ENCODE measurements around the gene CASZ1. TPM values are rescaled to one million over a fixed set of nuclear protein-coding genes. Genes with fewer than 3 reads are reported as not detected.

The CASZ1 gene
- total RNA-seq, 8 experiments from 2014 or later = 0.46 to 15.1 (median 6.4) TPM

GRCh38 chr1:10706376-10706913, 90.0 kb downstream of the CASZ1 start:
- 57 to 100% (median 80%) methylated on average over 1 to 8 of the region's 16 CpGs; no CpG with 5 or more reads in 5 of the 10 experiments for WGBS, 10 experiments
- H3K4me1 ChIP-seq (replicated peaks in 1 of 2) = peaks cover 45 to 77% of the 10 kb centered on the region in 2 donors

GRCh38 chr1:10705953-10706352, 90.5 kb downstream of the CASZ1 start:
- WGBS, 10 experiments = 30 to 100% (median 56%) methylated on average over 1 to 7 of the region's 13 CpGs; no CpG with 5 or more reads in 5 of the 10 experiments
- Histone ChIP-seq H3K4me3 (no peak overlapping the region), H3K4me1 (replicated peaks in 1 of 2) (peaks cover 48 to 82% of the 10 kb centered on the region in 2 donors), H3K27ac (no peak overlapping the region)
- ATAC-seq (replicated peaks in 6 of 8) = peak in 3 of 8 experiments; percentile 1 to 23 (median 16)
- in situ Hi-C loops (cut with MboI; ENCODE audit: low pct_unique_long_range_greater_than_20kb in 2 of 9, low sequenced_read_pairs in 9 of 9, unreplicated experiment in 9 of 9) = no loop called here

More at GRCh38 chr1:10706376-10706913, 90.0 kb downstream of the CASZ1 start:
- Histone ChIP-seq H3K27ac (no peak overlapping the region), H3K4me3 (no peak overlapping the region)
- no peak for ATAC-seq (replicated peaks in 6 of 8)
- in situ Hi-C loops (cut with MboI; ENCODE audit: low pct_unique_long_range_greater_than_20kb in 2 of 9, low sequenced_read_pairs in 9 of 9, unreplicated experiment in 9 of 9) = no loop called here

- Histone ChIP-seq H3K4me1 (replicated peaks in 1 of 2) (peaks cover 41 to 73% of the 10 kb centered on the region in 2 donors), H3K27ac (peak overlapping the region in 1 of 2 donors; percentile 51), H3K4me3 (no peak overlapping the region)
- in situ Hi-C loops (cut with MboI; ENCODE audit: low pct_unique_long_range_greater_than_20kb in 2 of 9, low sequenced_read_pairs in 9 of 9, unreplicated experiment in 9 of 9) = no loop called here
- ATAC-seq (replicated peaks in 6 of 8) = peak in 5 of 8 experiments; percentile 76 to 90 (median 86)
- 0 to 100% (median 7%) methylated on average over 1 to 23 of the region's 44 CpGs; no CpG with 5 or more reads in 5 of the 10 experiments for WGBS, 10 experiments
Observed at GRCh38 chr1:10704368-10704882, 92.0 kb downstream of the CASZ1 start.

- 64 to 85% (median 75%) methylated on average over 3 to 8 of the region's 8 CpGs; no CpG with 5 or more reads in 3 of the 10 experiments for WGBS, 10 experiments
- Histone ChIP-seq H3K4me3 (no peak overlapping the region), H3K4me1 (replicated peaks in 1 of 2) (peaks cover 36 to 67% of the 10 kb centered on the region in 2 donors), H3K27ac (peak overlapping the region in 1 of 2 donors; percentile 51)
- no peak for ATAC-seq (replicated peaks in 6 of 8)
- in situ Hi-C loops (cut with MboI; ENCODE audit: low pct_unique_long_range_greater_than_20kb in 2 of 9, low sequenced_read_pairs in 9 of 9, unreplicated experiment in 9 of 9) = no loop called here
Observed at GRCh38 chr1:10703702-10704101, 92.7 kb downstream of the CASZ1 start.

- ATAC-seq (replicated peaks in 6 of 8) = no peak
- Histone ChIP-seq H3K27ac (no peak overlapping the region), H3K4me3 (no peak overlapping the region), H3K4me1 (replicated peaks in 1 of 2) (peaks cover 36 to 52% of the 10 kb centered on the region in 2 donors)
- 40 to 94% (median 71%) methylated on average over 1 to 7 of the region's 14 CpGs; no CpG with 5 or more reads in 4 of the 10 experiments for WGBS, 10 experiments
- in situ Hi-C loops (cut with MboI; ENCODE audit: low pct_unique_long_range_greater_than_20kb in 2 of 9, low sequenced_read_pairs in 9 of 9, unreplicated experiment in 9 of 9) = no loop called here
Observed at GRCh38 chr1:10701145-10701544, 95.3 kb downstream of the CASZ1 start.

- in situ Hi-C loops (cut with MboI; ENCODE audit: low pct_unique_long_range_greater_than_20kb in 2 of 9, low sequenced_read_pairs in 9 of 9, unreplicated experiment in 9 of 9) = loop anchor here in 1 of 9 experiments (25.0 kb wide), 1 partner anchor 88 kb away; the partner anchor contains the start of gene CASZ1
- WGBS, 10 experiments = 67 to 100% (median 81%) methylated on average over 2 to 7 of the region's 7 CpGs; no CpG with 5 or more reads in 2 of the 10 experiments
- Histone ChIP-seq H3K27ac (no peak overlapping the region), H3K4me1 (replicated peaks in 1 of 2) (peaks cover 20 to 39% of the 10 kb centered on the region in 2 donors), H3K4me3 (no peak overlapping the region)
- ATAC-seq (replicated peaks in 6 of 8) = no peak
Observed at GRCh38 chr1:10699470-10699835, 97.0 kb downstream of the CASZ1 start.

- in situ Hi-C loops (cut with MboI; ENCODE audit: low pct_unique_long_range_greater_than_20kb in 2 of 9, low sequenced_read_pairs in 9 of 9, unreplicated experiment in 9 of 9) = loop anchor here in 1 of 9 experiments (25.0 kb wide), 1 partner anchor 88 kb away; the partner anchor contains the start of gene CASZ1
- no peak for ATAC-seq (replicated peaks in 6 of 8)
- 13 to 87% (median 73%) methylated on average over 1 to 3 of the region's 14 CpGs; no CpG with 5 or more reads in 5 of the 10 experiments for whole genome bisulfite sequencing, 10 experiments
- peaks cover 14 to 34% of the 10 kb centered on the region in 2 donors for H3K4me1 ChIP-seq (replicated peaks in 1 of 2)
- H3K27ac ChIP-seq = no peak overlapping the region
- no peak overlapping the region for H3K4me3 ChIP-seq
Observed at GRCh38 chr1:10698726-10699469, 97.5 kb downstream of the CASZ1 start.

GRCh38 chr1:10697621-10698160, 98.8 kb downstream of the CASZ1 start:
- in situ Hi-C loops (cut with MboI; ENCODE audit: low pct_unique_long_range_greater_than_20kb in 2 of 9, low sequenced_read_pairs in 9 of 9, unreplicated experiment in 9 of 9) = loop anchor here in 1 of 9 experiments (25.0 kb wide), 1 partner anchor 90 kb away; the partner anchor contains the start of gene CASZ1

GRCh38 chr1:10696977-10697376, 99.5 kb downstream of the CASZ1 start:
- in situ Hi-C loops (cut with MboI; ENCODE audit: low pct_unique_long_range_greater_than_20kb in 2 of 9, low sequenced_read_pairs in 9 of 9, unreplicated experiment in 9 of 9) = loop anchor here in 1 of 9 experiments (25.0 kb wide), 1 partner anchor 90 kb away; the partner anchor contains the start of gene CASZ1
- ATAC-seq (replicated peaks in 6 of 8) = no peak

More at GRCh38 chr1:10697621-10698160, 98.8 kb downstream of the CASZ1 start:
- no peak for ATAC-seq (replicated peaks in 6 of 8)
- Histone ChIP-seq H3K27ac (no peak overlapping the region), H3K4me1 (replicated peaks in 1 of 2) (peaks cover 10 to 28% of the 10 kb centered on the region in 2 donors), H3K4me3 (no peak overlapping the region)
- 80 to 95% (median 84%) methylated on average over 1 to 22 of the region's 25 CpGs; no CpG with 5 or more reads in 5 of the 10 experiments for WGBS, 10 experiments

GRCh38 chr1:10694633-10695627, 101.5 kb downstream of the CASZ1 start:
- peak overlapping the region in 1 of 2 donors; percentile 29 for H3K27ac ChIP-seq
- in situ Hi-C loops (cut with MboI; ENCODE audit: low pct_unique_long_range_greater_than_20kb in 2 of 9, low sequenced_read_pairs in 9 of 9, unreplicated experiment in 9 of 9) = loop anchor here in 1 of 9 experiments (25.0 kb wide), 1 partner anchor 92 kb away; the partner anchor contains the start of gene CASZ1
- whole genome bisulfite sequencing, 10 experiments = 0 to 10% methylated on average over 2 to 4 of the region's 126 CpGs; no CpG with 5 or more reads in 8 of the 10 experiments
- peak overlapping the region; percentile 35 to 72 (median 55) for H3K4me3 ChIP-seq
- ATAC-seq (replicated peaks in 6 of 8) = peak; percentile 83 to 89 (median 87)
- H3K4me1 ChIP-seq (replicated peaks in 1 of 2) = peaks cover 3 to 14% of the 10 kb centered on the region in 2 donors

More at GRCh38 chr1:10696977-10697376, 99.5 kb downstream of the CASZ1 start:
- Histone ChIP-seq H3K4me3 (no peak overlapping the region), H3K27ac (no peak overlapping the region), H3K4me1 (replicated peaks in 1 of 2) (peaks cover 5 to 24% of the 10 kb centered on the region in 2 donors)
- WGBS, 10 experiments = 80 to 100% (median 85%) methylated on average over 1 to 6 of the region's 7 CpGs; no CpG with 5 or more reads in 6 of the 10 experiments

GRCh38 chr1:10694274-10694632, 102.2 kb downstream of the CASZ1 start:
- no CpG with 5 or more reads among the region's 46 CpGs for WGBS, 10 experiments
- H3K27ac ChIP-seq = no peak overlapping the region
- ATAC-seq (replicated peaks in 6 of 8) = peak in 4 of 8 experiments; percentile 37 to 66 (median 61)
- in situ Hi-C loops (cut with MboI; ENCODE audit: low pct_unique_long_range_greater_than_20kb in 2 of 9, low sequenced_read_pairs in 9 of 9, unreplicated experiment in 9 of 9) = loop anchor here in 1 of 9 experiments (25.0 kb wide), 1 partner anchor 93 kb away; the partner anchor contains the start of gene CASZ1
- peak overlapping the region; percentile 35 to 72 (median 55) for H3K4me3 ChIP-seq
- H3K4me1 ChIP-seq (replicated peaks in 1 of 2) = peaks cover 3 to 14% of the 10 kb centered on the region in 2 donors

Measured in motor neuron (in vitro differentiated cells).